Activated CD4-positive, alpha-beta T cell treated with anti-CD3 and anti-CD28 coated beads, Interleukin-2, amount 10 ng/mL, durations not matched to agents 7 days and 5 days (primary cell): Measurements from ENCODE around the gene CRY1. TPM values are rescaled to one million over a fixed set of nuclear protein-coding genes. Genes with fewer than 3 reads are reported as not detected.
"Not testable (repeated sequence)": the region's sequence is repeated elsewhere in the genome, so short reads cannot be mapped to it uniquely, and the experiment has no call there.

ENCODE experiments used
- CTCF ChIA-PET: fragments of 350-600 bp; sonication (Branson Sonifier 250); formaldehyde crosslinking; loops from one replicate; lab custom pipeline; 2021; ENCODE audit warnings: antibody characterized with exemption; lab: Charles Lee
- POLR2A ChIA-PET: fragments of 350-600 bp; sonication (Branson Sonifier 250); formaldehyde crosslinking; loops from one replicate; lab custom pipeline; 2021; ENCODE audit warnings: antibody characterized with exemption; lab: Charles Lee
- DNase-seq: peaks from one replicate; pipeline ENCODE4 v3.0.0-alpha.2; 2020
- H3K27ac Mint-ChIP-seq: one replicate; pipeline ENCODE4 v1.8.0; 2021; ENCODE audit warnings: mild to moderate bottlenecking, moderate library complexity, mixed read lengths
- H3K27me3 Mint-ChIP-seq: one replicate; pipeline ENCODE4 v1.8.0; 2021; ENCODE audit warnings: mixed read lengths
- H3K36me3 Mint-ChIP-seq: one replicate; pipeline ENCODE4 v1.8.0; 2021; ENCODE audit warnings: low read depth, mixed read lengths
- H3K4me1 Mint-ChIP-seq: one replicate; pipeline ENCODE4 v1.8.0; 2021; ENCODE audit warnings: mixed read lengths
- H3K4me3 Mint-ChIP-seq: one replicate; pipeline ENCODE4 v1.8.0; 2021; ENCODE audit warnings: mild to moderate bottlenecking, moderate library complexity, mixed read lengths
- H3K9me3 Mint-ChIP-seq: one replicate; pipeline ENCODE4 v1.8.0; 2021; ENCODE audit warnings: mixed read lengths
- total RNA-seq, 2 experiments: library from RNA; stranded (reverse); gene quantifications; one replicate each; pipeline ENCODE4 v1.2.3, GENCODE V29; 2021

Gene CRY1
- total RNA-seq, 2 experiments from 2014 or later, result 12.2 to 12.9 TPM

- ChIA-PET POLR2A (no interaction called here), CTCF (interaction anchor here (0.6 to 1.1 kb wide), 3 partner anchors 13 to 62 kb away, joined by 3 to 4 read pairs (median 4); no protein-coding TSS in a partner anchor)
- no peak overlapping the region for H3K27ac Mint-ChIP-seq
- no peaks in the 10 kb centered on the region for H3K4me1 Mint-ChIP-seq
- DNase-seq, result no peak
- H3K27me3 Mint-ChIP-seq, result no peaks in the 10 kb centered on the region
- no peak overlapping the region for H3K4me3 Mint-ChIP-seq
- H3K9me3 Mint-ChIP-seq, result no peaks in the 10 kb centered on the region
- no peaks in the 10 kb centered on the region for H3K36me3 Mint-ChIP-seq
Observed at GRCh38 chr12:107014055-107014454, 79.3 kb downstream of the CRY1 start.

- Mint-ChIP-seq H3K4me3 (no peak overlapping the region), H3K9me3 (no peaks in the 10 kb centered on the region), H3K4me1 (no peaks in the 10 kb centered on the region), H3K27me3 (no peaks in the 10 kb centered on the region), H3K27ac (no peak overlapping the region), H3K36me3 (no peaks in the 10 kb centered on the region)
- DNase-seq, result no peak
- CTCF ChIA-PET, result interaction anchor here (0.9 kb wide), 1 partner anchor 12 kb away, joined by 4 read pairs; no protein-coding TSS in a partner anchor
- POLR2A ChIA-PET, result no interaction called here
Observed at GRCh38 chr12:107012736-107013425, 80.5 kb downstream of the CRY1 start.

- no peaks in the 10 kb centered on the region for H3K36me3 Mint-ChIP-seq
- no peak overlapping the region for H3K4me3 Mint-ChIP-seq
- ChIA-PET POLR2A (no interaction called here), CTCF (interaction anchor here (0.7 to 0.8 kb wide), 2 partner anchors 13 to 245 kb away, joined by 3 to 4 read pairs; no protein-coding TSS in a partner anchor)
- H3K27me3 Mint-ChIP-seq, result no peaks in the 10 kb centered on the region
- DNase-seq, result no peak
- H3K9me3 Mint-ChIP-seq, result no peaks in the 10 kb centered on the region
- no peak overlapping the region for H3K27ac Mint-ChIP-seq
- H3K4me1 Mint-ChIP-seq, result no peaks in the 10 kb centered on the region
Observed at GRCh38 chr12:107011519-107011918, 81.8 kb downstream of the CRY1 start.

GRCh38 chr12:107007411-107007810 is 85.9 kb downstream of the CRY1 start:
- H3K27ac Mint-ChIP-seq, result no peak overlapping the region
- no peaks in the 10 kb centered on the region for H3K27me3 Mint-ChIP-seq
- H3K4me3 Mint-ChIP-seq, result no peak overlapping the region
- POLR2A ChIA-PET, result no interaction called here
- peaks cover 2% of the 10 kb centered on the region for H3K9me3 Mint-ChIP-seq
- no peak for DNase-seq
- no peaks in the 10 kb centered on the region for H3K36me3 Mint-ChIP-seq
- CTCF ChIA-PET, result interaction anchor here (0.6 kb wide), 1 partner anchor 650 kb away, joined by 3 read pairs; no protein-coding TSS in a partner anchor
- no peaks in the 10 kb centered on the region for H3K4me1 Mint-ChIP-seq

- DNase-seq, POLR2A ChIA-PET, CTCF ChIA-PET, H3K27ac Mint-ChIP-seq, H3K9me3 Mint-ChIP-seq, H3K4me3 Mint-ChIP-seq, H3K36me3 Mint-ChIP-seq, H3K4me1 Mint-ChIP-seq, H3K27me3 Mint-ChIP-seq: not testable (repeated sequence)
Observed at GRCh38 chr12:107002665-107003064, 90.7 kb downstream of the CRY1 start.

GRCh38 chr12:106999446-106999845 is 93.9 kb downstream of the CRY1 start:
- POLR2A ChIA-PET, result no interaction called here
- DNase-seq, result no peak
- peaks cover 3% of the 10 kb centered on the region for H3K36me3 Mint-ChIP-seq
- H3K27me3 Mint-ChIP-seq, result no peaks in the 10 kb centered on the region
- no peaks in the 10 kb centered on the region for H3K4me1 Mint-ChIP-seq
- CTCF ChIA-PET, result no interaction called here
- no peak overlapping the region for H3K4me3 Mint-ChIP-seq
- H3K27ac Mint-ChIP-seq, result no peak overlapping the region
- H3K9me3 Mint-ChIP-seq, result peaks cover 5% of the 10 kb centered on the region

GRCh38 chr12:106997916-106998315 is 95.4 kb downstream of the CRY1 start:
- Mint-ChIP-seq H3K9me3 (peaks cover 5% of the 10 kb centered on the region), H3K4me1 (no peaks in the 10 kb centered on the region), H3K27me3 (no peaks in the 10 kb centered on the region), H3K4me3 (no peak overlapping the region), H3K27ac (no peak overlapping the region), H3K36me3 (peaks cover 3% of the 10 kb centered on the region)
- CTCF ChIA-PET, result interaction anchor here (0.6 to 1.0 kb wide), 2 partner anchors 16 to 1000 kb away, joined by 3 read pairs; no protein-coding TSS in a partner anchor
- POLR2A ChIA-PET, result no interaction called here
- DNase-seq, result no peak

GRCh38 chr12:106996102-106996501 is 97.2 kb downstream of the CRY1 start:
- H3K9me3 Mint-ChIP-seq, H3K27ac Mint-ChIP-seq, H3K4me3 Mint-ChIP-seq, H3K27me3 Mint-ChIP-seq, DNase-seq, H3K36me3 Mint-ChIP-seq, CTCF ChIA-PET, H3K4me1 Mint-ChIP-seq, POLR2A ChIA-PET: not testable (repeated sequence)

- no peak overlapping the region for H3K4me3 Mint-ChIP-seq
- peaks cover 2% of the 10 kb centered on the region for H3K9me3 Mint-ChIP-seq
- ChIA-PET CTCF (no interaction called here), POLR2A (interaction anchor here (0.6 kb wide), 1 partner anchor 557 kb away, joined by 3 read pairs; no protein-coding TSS in a partner anchor)
- H3K36me3 Mint-ChIP-seq, result peaks cover 3% of the 10 kb centered on the region
- no peaks in the 10 kb centered on the region for H3K27me3 Mint-ChIP-seq
- no peak for DNase-seq
- H3K27ac Mint-ChIP-seq, result no peak overlapping the region
- H3K4me1 Mint-ChIP-seq, result no peaks in the 10 kb centered on the region
Observed at GRCh38 chr12:106994579-106995220, 98.6 kb downstream of the CRY1 start.

- CTCF ChIA-PET, result interaction anchor here (1.4 kb wide), 2 partner anchors 9 to 11 kb away, joined by 3 read pairs; no protein-coding TSS in a partner anchor
- POLR2A ChIA-PET, result no interaction called here
Observed at GRCh38 chr12:106987846-106988245, 105.5 kb downstream of the CRY1 start.

GRCh38 chr12:106986625-106987389 is 106.5 kb downstream of the CRY1 start, which contains the start of gene MTERF2:
Gene MTERF2 (minus strand): TSS chr12:106987146. CDS start chr12:106978714, 8,432 bp downstream.
- no peaks in the 10 kb centered on the region for H3K27me3 Mint-ChIP-seq
- peaks cover 23% of the 10 kb centered on the region for H3K36me3 Mint-ChIP-seq
- CTCF ChIA-PET, result interaction anchor here (0.6 to 1.4 kb wide), 4 partner anchors 9 to 509 kb away, joined by 3 read pairs; no protein-coding TSS in a partner anchor
- H3K4me1 Mint-ChIP-seq, result peaks cover 39% of the 10 kb centered on the region
- POLR2A ChIA-PET, result no interaction called here
- peak; percentile 81 for DNase-seq
- peaks cover 5% of the 10 kb centered on the region for H3K9me3 Mint-ChIP-seq
- H3K4me3 Mint-ChIP-seq, result peak within 1 kb of the TSS; percentile 92
- peak within 1 kb of the TSS; percentile 85 for H3K27ac Mint-ChIP-seq

More at GRCh38 chr12:106987846-106988245, 105.5 kb downstream of the CRY1 start:
- H3K36me3 Mint-ChIP-seq, result peaks cover 23% of the 10 kb centered on the region
- peaks cover 39% of the 10 kb centered on the region for H3K4me1 Mint-ChIP-seq
- H3K27me3 Mint-ChIP-seq, result no peaks in the 10 kb centered on the region
- peak overlapping the region; percentile 92 for H3K4me3 Mint-ChIP-seq
- peaks cover 5% of the 10 kb centered on the region for H3K9me3 Mint-ChIP-seq
- DNase-seq, result no peak
- peak overlapping the region; percentile 64 for H3K27ac Mint-ChIP-seq

- Mint-ChIP-seq H3K9me3 (peaks cover 5% of the 10 kb centered on the region), H3K4me1 (peaks cover 39% of the 10 kb centered on the region), H3K27ac (peak overlapping the region; percentile 85), H3K27me3 (no peaks in the 10 kb centered on the region), H3K4me3 (peak overlapping the region; percentile 92), H3K36me3 (peaks cover 23% of the 10 kb centered on the region)
- POLR2A ChIA-PET, result no interaction called here
- DNase-seq, result no peak
- CTCF ChIA-PET, result interaction anchor here (1.0 kb wide), 2 partner anchors 20 to 72 kb away, joined by 3 read pairs; no protein-coding TSS in a partner anchor
Observed at GRCh38 chr12:106986135-106986534, 107.2 kb downstream of the CRY1 start.
